Endothelial cell (in vitro differentiated cells): Measurements from ENCODE around the gene CNFN. TPM values are rescaled to one million over a fixed set of nuclear protein-coding genes. Genes with fewer than 3 reads are reported as not detected.

ENCODE experiments used
- DNase-seq: peaks from one replicate; pipeline ENCODE4 v3.0.0; 2021; ENCODE audit warnings: low spot score
- H3K27ac Mint-ChIP-seq: one replicate; pipeline ENCODE4 v1.8.0; 2021; ENCODE audit warnings: mixed read lengths, inconsistent platforms; ENCODE audit not compliant: unreplicated experiment
- H3K27me3 Mint-ChIP-seq: one replicate; pipeline ENCODE4 v1.8.0; 2021; ENCODE audit warnings: mild to moderate bottlenecking, moderate library complexity, mixed read lengths, inconsistent platforms; ENCODE audit not compliant: unreplicated experiment
- H3K36me3 Mint-ChIP-seq: one replicate; pipeline ENCODE4 v1.8.0; 2021; ENCODE audit warnings: mild to moderate bottlenecking, low read depth, mixed read lengths, inconsistent platforms; ENCODE audit not compliant: unreplicated experiment
- H3K4me1 Mint-ChIP-seq: one replicate; pipeline ENCODE4 v1.8.0; 2021; ENCODE audit warnings: mild to moderate bottlenecking, mixed read lengths, inconsistent platforms; ENCODE audit not compliant: unreplicated experiment
- H3K4me3 Mint-ChIP-seq: one replicate; pipeline ENCODE4 v1.8.0; 2021; ENCODE audit warnings: mild to moderate bottlenecking, mixed read lengths, inconsistent platforms; ENCODE audit not compliant: unreplicated experiment
- H3K9me3 Mint-ChIP-seq: one replicate; pipeline ENCODE4 v1.8.0; 2021; ENCODE audit warnings: mixed read lengths, inconsistent platforms; ENCODE audit not compliant: unreplicated experiment
- CTCF ChIP-seq: fragments of 200-600 bp; sonication (generic); IDR thresholded peaks from one replicate; pipeline ENCODE4 v1.5.0; 2021; ENCODE audit warnings: antibody characterized with exemption; ENCODE audit not compliant: unreplicated experiment
- total RNA-seq: library from RNA; stranded (reverse); fragmentation: NEBNext Ultra II Directional; extraction: Animal tissue kit (Norgen Biotek cat#: 25700); gene quantifications from one replicate; pipeline ENCODE4 v1.2.1, GENCODE V29; 2021; ENCODE audit not compliant: unreplicated experiment

CNFN gene
- total RNA-seq, 1 donor from 2014 or later = 4.1 TPM

GRCh38 chr19:42411581-42412178 lies 21.6 kb upstream of the CNFN start:
- H3K4me3 Mint-ChIP-seq = peak overlapping the region; percentile 67
- H3K36me3 Mint-ChIP-seq = peaks cover 20% of the 10 kb centered on the region
- no peaks in the 10 kb centered on the region for H3K9me3 Mint-ChIP-seq
- TF ChIP-seq CTCF = no peak
- H3K27ac Mint-ChIP-seq = no peak overlapping the region
- DNase-seq = no peak
- H3K4me1 Mint-ChIP-seq = peaks cover 11% of the 10 kb centered on the region
- peaks cover 15% of the 10 kb centered on the region for H3K27me3 Mint-ChIP-seq

- Mint-ChIP-seq H3K4me1 (peaks cover 11% of the 10 kb centered on the region), H3K27ac (no peak overlapping the region), H3K9me3 (no peaks in the 10 kb centered on the region), H3K27me3 (peaks cover 15% of the 10 kb centered on the region), H3K36me3 (peaks cover 16% of the 10 kb centered on the region), H3K4me3 (no peak overlapping the region)
- no peak for DNase-seq
- no peak for TF ChIP-seq CTCF
These were observed 20.3 kb upstream of the CNFN start for GRCh38 chr19:42410371-42410770.

GRCh38 chr19:42409477-42409876 lies 19.4 kb upstream of the CNFN start:
- peaks cover 15% of the 10 kb centered on the region for H3K27me3 Mint-ChIP-seq
- no peak overlapping the region for H3K4me3 Mint-ChIP-seq
- DNase-seq = no peak
- H3K27ac Mint-ChIP-seq = no peak overlapping the region
- peaks cover 12% of the 10 kb centered on the region for H3K36me3 Mint-ChIP-seq
- no peaks in the 10 kb centered on the region for H3K9me3 Mint-ChIP-seq
- no peak for TF ChIP-seq CTCF
- H3K4me1 Mint-ChIP-seq = peaks cover 11% of the 10 kb centered on the region

GRCh38 chr19:42407816-42408175 lies 17.7 kb upstream of the CNFN start:
- Mint-ChIP-seq H3K27me3 (peaks cover 14% of the 10 kb centered on the region), H3K4me3 (no peak overlapping the region), H3K36me3 (peaks cover 7% of the 10 kb centered on the region), H3K4me1 (peaks cover 8% of the 10 kb centered on the region), H3K27ac (no peak overlapping the region), H3K9me3 (no peaks in the 10 kb centered on the region)
- TF ChIP-seq CTCF = no peak
- no peak for DNase-seq

- no peak overlapping the region for H3K4me3 Mint-ChIP-seq
- H3K27me3 Mint-ChIP-seq = peaks cover 14% of the 10 kb centered on the region
- H3K27ac Mint-ChIP-seq = no peak overlapping the region
- H3K4me1 Mint-ChIP-seq = peaks cover 8% of the 10 kb centered on the region
- no peak for DNase-seq
- no peaks in the 10 kb centered on the region for H3K9me3 Mint-ChIP-seq
- TF ChIP-seq CTCF = no peak
- H3K36me3 Mint-ChIP-seq = peaks cover 7% of the 10 kb centered on the region
These were observed 17.2 kb upstream of the CNFN start for GRCh38 chr19:42407085-42407815.
